ENCODE measurements around the gene KIF5B. TPM values are rescaled to one million over a fixed set of nuclear protein-coding genes. Genes with fewer than 3 reads are reported as not detected.

Gene KIF5B
- total and polyA plus RNA-seq, 4 donors, result 12.2 to 42.0 (median 22.9) TPM

- Histone ChIP-seq H3K9ac (ENCODE audit: low read depth in 1 of 2, low read length in 2 of 2) (no peak overlapping the region), H3K27me3 (ENCODE audit: control insufficient read depth in 4 of 4, insufficient read depth in 4 of 4, low read length in 3 of 4) (no peaks in the 10 kb centered on the region), H3K36me3 (ENCODE audit: control insufficient read depth in 4 of 4, insufficient read depth in 3 of 4, low read depth in 1 of 4, low read length in 3 of 4) (peaks cover 8 to 76% (median 72%) of the 10 kb centered on the region in 4 donors), H3K4me3 (ENCODE audit: low read depth in 1 of 3, low read length in 3 of 3) (no peak overlapping the region), H3K27ac (ENCODE audit: low read depth in 1 of 2, low read length in 2 of 2) (no peak overlapping the region), H3K9me3 (ENCODE audit: control insufficient read depth in 4 of 4, low read length in 3 of 4) (no peaks in the 10 kb centered on the region), H3K4me1 (ENCODE audit: control insufficient read depth in 4 of 4, insufficient read depth in 4 of 4, low read length in 3 of 4) (no peaks in the 10 kb centered on the region)
- WGBS, result 88% methylated on average over 5 of the region's 5 CpGs
- no peak for DNase-seq (ENCODE audit: low spot score)
- no peak for TF ChIP-seq HNF4A (conservative IDR thresholded peaks at IDR 0.05)
- no peak for TF ChIP-seq TAF1 (conservative IDR thresholded peaks at IDR 0.05)
- TF ChIP-seq JUND (IDR thresholded peaks at IDR 0.05), result no peak
These were observed 23.1 kb downstream of the KIF5B start for GRCh38 chr10:32033171-32033570.

GRCh38 chr10:32031920-32032319 is 24.3 kb downstream of the KIF5B start:
- no peak overlapping the region for H3K27ac ChIP-seq (ENCODE audit: low read depth in 1 of 2, low read length in 2 of 2)
- no peak overlapping the region for H3K4me3 ChIP-seq (ENCODE audit: low read depth in 1 of 3, low read length in 3 of 3)
- no peaks in the 10 kb centered on the region for H3K27me3 ChIP-seq (ENCODE audit: control insufficient read depth in 4 of 4, insufficient read depth in 4 of 4, low read length in 3 of 4)
- H3K9ac ChIP-seq (ENCODE audit: low read depth in 1 of 2, low read length in 2 of 2), result no peak overlapping the region
- no peaks in the 10 kb centered on the region for H3K4me1 ChIP-seq (ENCODE audit: control insufficient read depth in 4 of 4, insufficient read depth in 4 of 4, low read length in 3 of 4)
- H3K9me3 ChIP-seq (ENCODE audit: control insufficient read depth in 4 of 4, low read length in 3 of 4), result no peaks in the 10 kb centered on the region
- 96% methylated on average over 4 of the region's 4 CpGs for WGBS
- peaks cover 8 to 83% (median 75%) of the 10 kb centered on the region in 4 donors for H3K36me3 ChIP-seq (ENCODE audit: control insufficient read depth in 4 of 4, insufficient read depth in 3 of 4, low read depth in 1 of 4, low read length in 3 of 4)
- DNase-seq (ENCODE audit: low spot score), result no peak
- TF ChIP-seq REST (IDR thresholded peaks at IDR 0.05), result no peak
- TF ChIP-seq ATF3 (IDR thresholded peaks at IDR 0.05), result no peak
- no peak for TF ChIP-seq RXRA (IDR thresholded peaks at IDR 0.05)
- no peak for TF ChIP-seq ZBTB33 (IDR thresholded peaks at IDR 0.05)
- no peak for TF ChIP-seq SP1 (IDR thresholded peaks at IDR 0.05)
- TF ChIP-seq YY1 (IDR thresholded peaks at IDR 0.05), result no peak
- no peak for TF ChIP-seq MAX (IDR thresholded peaks at IDR 0.05)
- TF ChIP-seq RAD21 (IDR thresholded peaks at IDR 0.05), result no peak
- TF ChIP-seq EGR1 (IDR thresholded peaks at IDR 0.05; ENCODE audit: low read depth in 2 of 2), result no peak
- TF ChIP-seq FOXA1 (IDR thresholded peaks at IDR 0.05), result no peak
- no peak for TF ChIP-seq FOXA2 (IDR thresholded peaks at IDR 0.05)
- no peak for TF ChIP-seq CTCF (IDR thresholded peaks at IDR 0.05; ENCODE audit: low read depth, low read length, missing input control)
- no peak for TF ChIP-seq GABPA (IDR thresholded peaks at IDR 0.05 in 1 of 2, conservative IDR thresholded peaks at IDR 0.05 in 1 of 2)

All from liver (tissue), 9 donors.